AG10803 (cell line): Measurements from ENCODE around the gene COP1.
"Not testable (repeated sequence)": the region's sequence is repeated elsewhere in the genome, so short reads cannot be mapped to it uniquely, and the experiment has no call there.

Source experiments
- DNase-seq: peaks from one replicate; pipeline ENCODE4 v3.0.0; 2010; ENCODE audit warnings: low read depth
- H3K4me3 ChIP-seq: 2 replicates; pipeline ENCODE4 v1.5.1; 2011; ENCODE audit warnings: mild to moderate bottlenecking, low read length, control low read depth
- CTCF ChIP-seq: conservative IDR thresholded peaks from 2 replicates; pipeline ENCODE4 v1.5.1; 2011; ENCODE audit warnings: mild to moderate bottlenecking, low read length, control low read depth, inconsistent platforms

Gene COP1

GRCh38 chr1:175984813-175985212 is 222.3 kb downstream of the COP1 start:
- TF ChIP-seq CTCF = no peak
- no peak overlapping the region for H3K4me3 ChIP-seq
- no peak for DNase-seq

GRCh38 chr1:175984057-175984812 is 222.9 kb downstream of the COP1 start:
- no peak for DNase-seq
- TF ChIP-seq CTCF = no peak
- no peak overlapping the region for H3K4me3 ChIP-seq

- H3K4me3 ChIP-seq, DNase-seq: not testable (repeated sequence)
Measured at GRCh38 chr1:175983363-175983762, 223.7 kb downstream of the COP1 start.

GRCh38 chr1:175981128-175981527 is 226.0 kb downstream of the COP1 start:
- DNase-seq = no peak
- H3K4me3 ChIP-seq = no peak overlapping the region
- TF ChIP-seq CTCF = no peak

- TF ChIP-seq CTCF = no peak
- DNase-seq = no peak
Measured at GRCh38 chr1:175978926-175979325, 228.2 kb downstream of the COP1 start.

GRCh38 chr1:175978476-175978875 is 228.6 kb downstream of the COP1 start:
- no peak for TF ChIP-seq CTCF
- no peak overlapping the region for H3K4me3 ChIP-seq
- DNase-seq = no peak

More at GRCh38 chr1:175978926-175979325, 228.2 kb downstream of the COP1 start:
- H3K4me3 ChIP-seq = no peak overlapping the region

GRCh38 chr1:175976865-175977642 is 230.0 kb downstream of the COP1 start:
- TF ChIP-seq CTCF = no peak
- H3K4me3 ChIP-seq = no peak overlapping the region
- DNase-seq = peak; percentile 43
